ENCODE results near the gene POU6F2. TPM values are rescaled to one million over a fixed set of nuclear protein-coding genes. Genes with fewer than 3 reads are reported as not detected.

POU6F2 gene
- total and polyA plus RNA-seq, 9 of the 15 experiments (the other 6 are each of a cell fraction or from before 2014, with no cell fraction given): 0.29 to 1.5 (median 0.96) TPM

DNA sequence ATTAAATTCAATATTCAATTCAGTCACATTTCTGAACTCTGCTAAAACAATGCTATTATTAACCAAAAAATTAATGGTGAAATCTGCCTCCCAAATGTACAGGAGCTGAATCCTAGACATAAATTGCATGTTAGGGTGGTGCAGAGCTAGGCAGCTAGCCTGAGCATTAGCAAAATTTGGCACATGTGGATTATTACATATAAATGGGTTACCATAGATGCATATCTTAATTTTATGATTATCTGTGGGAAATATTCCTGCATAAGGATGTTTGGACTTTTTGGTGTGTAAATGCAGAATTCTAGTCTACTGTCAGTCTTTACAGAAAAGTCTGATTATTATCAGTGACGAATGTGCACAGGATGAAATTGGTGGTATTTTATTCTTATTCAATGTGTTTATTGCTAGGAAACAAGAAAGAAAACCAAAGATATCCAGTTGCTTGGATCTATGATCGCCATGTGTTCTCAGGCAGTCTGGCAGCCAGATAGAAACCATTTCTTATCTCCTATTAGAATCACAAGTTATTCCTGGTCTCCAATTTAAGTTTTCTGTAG, 150.7 kb downstream of the POU6F2 start:
- no TSS peak for BruUV-seq (replicated peaks)
- Histone ChIP-seq H3K9me3 (replicated peaks; ENCODE audit: control insufficient read depth, insufficient read depth, low read depth, low read length) (no peaks in the 10 kb centered on the region), H3K4me3 (no peak overlapping the region), H3K9ac (ENCODE audit: insufficient read depth in 1 of 2, low read depth in 2 of 2, low read length in 2 of 2) (no peak overlapping the region), H3K9me1 (ENCODE audit: control insufficient read depth, insufficient read depth, low read length) (no peaks in the 10 kb centered on the region), H3K27me3 (ENCODE audit: control insufficient read depth in 2 of 2, insufficient read depth in 2 of 2, low read length in 2 of 2) (peaks cover 10 to 12% of the 10 kb centered on the region in 2 experiments; a peak in 3 of 5 replicates), H3K4me1 (replicated peaks in 1 of 2; ENCODE audit: control insufficient read depth in 2 of 2, insufficient read depth in 2 of 2, low read length in 2 of 2) (no peaks in the 10 kb centered on the region), H3K36me3 (ENCODE audit: control insufficient read depth, insufficient read depth, low read length) (no peaks in the 10 kb centered on the region), H3K4me2 (ENCODE audit: insufficient read depth, low read length) (no peak overlapping the region), H4K20me1 (replicated peaks; ENCODE audit: control insufficient read depth, insufficient read depth, low read length) (no peaks in the 10 kb centered on the region), H2AFZ (ENCODE audit: low read depth, low read length) (no peak overlapping the region), H3K27ac (ENCODE audit: extremely low read depth, low read depth, low read length) (no peak overlapping the region), H3K79me2 (ENCODE audit: control insufficient read depth, insufficient read depth, low read length) (no peaks in the 10 kb centered on the region)
- no peak for ATAC-seq
- TF ChIP-seq CREB1 (IDR thresholded peaks at IDR 0.05): no peak
- TF ChIP-seq CREB1 (CRISPR knock-in tag; IDR thresholded peaks at IDR 0.05): no peak
- TF ChIP-seq ZSCAN29 (IDR thresholded peaks at IDR 0.05): no peak
- no peak for TF ChIP-seq XRCC5 (IDR thresholded peaks at IDR 0.05; ENCODE audit: low read depth, low read length)
- no peak for TF ChIP-seq ZNF224 (CRISPR knock-in tag; IDR thresholded peaks at IDR 0.05)
- TF ChIP-seq CREM (IDR thresholded peaks at IDR 0.05; ENCODE audit: low read depth): no peak
- TF ChIP-seq, protein P1, sequence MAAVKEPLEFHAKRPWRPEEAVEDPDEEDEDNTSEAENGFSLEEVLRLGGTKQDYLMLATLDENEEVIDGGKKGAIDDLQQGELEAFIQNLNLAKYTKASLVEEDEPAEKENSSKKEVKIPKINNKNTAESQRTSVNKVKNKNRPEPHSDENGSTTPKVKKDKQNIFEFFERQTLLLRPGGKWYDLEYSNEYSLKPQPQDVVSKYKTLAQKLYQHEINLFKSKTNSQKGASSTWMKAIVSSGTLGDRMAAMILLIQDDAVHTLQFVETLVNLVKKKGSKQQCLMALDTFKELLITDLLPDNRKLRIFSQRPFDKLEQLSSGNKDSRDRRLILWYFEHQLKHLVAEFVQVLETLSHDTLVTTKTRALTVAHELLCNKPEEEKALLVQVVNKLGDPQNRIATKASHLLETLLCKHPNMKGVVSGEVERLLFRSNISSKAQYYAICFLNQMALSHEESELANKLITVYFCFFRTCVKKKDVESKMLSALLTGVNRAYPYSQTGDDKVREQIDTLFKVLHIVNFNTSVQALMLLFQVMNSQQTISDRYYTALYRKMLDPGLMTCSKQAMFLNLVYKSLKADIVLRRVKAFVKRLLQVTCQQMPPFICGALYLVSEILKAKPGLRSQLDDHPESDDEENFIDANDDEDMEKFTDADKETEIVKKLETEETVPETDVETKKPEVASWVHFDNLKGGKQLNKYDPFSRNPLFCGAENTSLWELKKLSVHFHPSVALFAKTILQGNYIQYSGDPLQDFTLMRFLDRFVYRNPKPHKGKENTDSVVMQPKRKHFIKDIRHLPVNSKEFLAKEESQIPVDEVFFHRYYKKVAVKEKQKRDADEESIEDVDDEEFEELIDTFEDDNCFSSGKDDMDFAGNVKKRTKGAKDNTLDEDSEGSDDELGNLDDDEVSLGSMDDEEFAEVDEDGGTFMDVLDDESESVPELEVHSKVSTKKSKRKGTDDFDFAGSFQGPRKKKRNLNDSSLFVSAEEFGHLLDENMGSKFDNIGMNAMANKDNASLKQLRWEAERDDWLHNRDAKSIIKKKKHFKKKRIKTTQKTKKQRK (IDR thresholded peaks at IDR 0.05; ENCODE audit: borderline replicate concordance, low read depth, low read length): no peak
- no peak for TF ChIP-seq BCL6 (CRISPR knock-in tag; IDR thresholded peaks at IDR 0.05)
- no peak for TF ChIP-seq ZHX1 (conservative IDR thresholded peaks at IDR 0.05; ENCODE audit: low read length)
- TF ChIP-seq ZNF551 (CRISPR knock-in tag; IDR thresholded peaks at IDR 0.05): no peak
- no peak for TF ChIP-seq POLR2B (IDR thresholded peaks at IDR 0.05; ENCODE audit: low read depth, partially characterized antibody)
- no peak for TF ChIP-seq HNRNPH1 (optimal IDR thresholded peaks at IDR 0.05; ENCODE audit: low read depth, low read length)
- no peak for TF ChIP-seq ZNF274 (IDR thresholded peaks at IDR 0.05; ENCODE audit: borderline replicate concordance, low read depth, low read length)
- no peak for TF ChIP-seq PCBP2 (IDR thresholded peaks at IDR 0.05; ENCODE audit: low read depth, low read length, poor library complexity, severe bottlenecking)
- WGBS (ENCODE audit: insufficient coverage, low coverage, missing lambda C conversion rate): 0% methylated on average over 2 of the region's 2 CpGs
- FAIRE-seq: no peak
- ChIA-PET POLR2A (no interaction called here), CTCF (ENCODE audit: low intra/inter-chr PET ratio) (no interaction called here)
- intact Hi-C loops (cut with micrococcal nuclease) (no loop called here), in situ Hi-C loops (cut with MboI) (no loop called here)
- DNase-seq (ENCODE audit: extremely low read depth in 1 of 4, low spot score in 3 of 4): no peak
